Activated CD4-positive, CD25-positive, alpha-beta regulatory T cell treated with anti-CD3 and anti-CD28 coated beads, Interleukin-2, amount 50 U/mL, for 16 hours (primary cell): ENCODE data around the gene TRIM9.

Experiments
- DNase-seq: peaks from one replicate; pipeline ENCODE4 v3.0.0-alpha.2; 2020; ENCODE audit warnings: low read depth, low spot score

Gene TRIM9

DNA sequence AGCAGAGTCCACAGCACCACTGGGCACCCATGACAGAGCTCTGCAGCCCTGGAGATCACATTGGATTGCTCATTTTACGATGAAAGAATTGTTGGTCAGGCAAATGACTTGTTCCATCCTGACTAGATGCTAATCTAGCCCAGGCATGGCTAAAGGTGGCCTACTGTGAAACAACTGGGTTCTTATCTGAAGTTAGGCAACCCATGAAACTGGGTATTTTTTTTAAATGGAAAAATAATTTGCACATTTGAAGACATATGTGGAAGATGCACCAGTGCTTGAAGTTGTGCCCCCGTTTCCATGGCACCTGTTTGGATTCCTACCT is 158.9 kb downstream of the TRIM9 start:
- no peak for DNase-seq

- DNase-seq: no peak
Measured at GRCh38 chr14:50935126-50936015, 159.5 kb downstream of the TRIM9 start.

- no peak for DNase-seq
Measured at GRCh38 chr14:50932592-50933495, 162.1 kb downstream of the TRIM9 start.

GRCh38 chr14:50932156-50932555 is 162.7 kb downstream of the TRIM9 start:
- DNase-seq: no peak

DNA sequence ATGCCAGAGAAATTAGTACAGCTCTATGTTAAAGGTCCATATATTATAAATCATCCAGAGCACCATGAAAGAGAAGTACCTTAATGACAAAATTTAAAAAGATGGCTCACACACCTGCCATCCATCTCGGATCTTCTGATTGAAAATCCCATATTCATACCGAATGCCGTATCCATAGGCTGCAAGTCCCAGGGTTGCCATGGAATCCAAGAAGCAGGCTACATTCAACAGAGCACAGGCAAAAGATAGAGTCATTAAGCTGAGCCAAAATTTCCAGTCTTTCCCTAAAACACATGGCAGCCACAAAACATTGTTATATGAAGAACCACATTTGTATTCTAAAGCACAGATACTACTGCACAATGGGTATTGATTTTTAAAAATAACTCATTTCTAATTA is 163.3 kb downstream of the TRIM9 start:
- no peak for DNase-seq

- DNase-seq: no peak
Measured at GRCh38 chr14:50929506-50929905, 165.4 kb downstream of the TRIM9 start.

GRCh38 chr14:50928002-50928635 is 166.8 kb downstream of the TRIM9 start:
- no peak for DNase-seq

- no peak for DNase-seq
Measured at GRCh38 chr14:50926851-50927386, 168.0 kb downstream of the TRIM9 start.
